ENCODE results near the gene SLFN5.
A peak's percentile ranks its signal among the peaks of the same experiment; 100 is the strongest.
"Not testable (repeated sequence)": the region's sequence is repeated elsewhere in the genome, so short reads cannot be mapped to it uniquely, and the experiment has no call there.

The SLFN5 gene

DNA sequence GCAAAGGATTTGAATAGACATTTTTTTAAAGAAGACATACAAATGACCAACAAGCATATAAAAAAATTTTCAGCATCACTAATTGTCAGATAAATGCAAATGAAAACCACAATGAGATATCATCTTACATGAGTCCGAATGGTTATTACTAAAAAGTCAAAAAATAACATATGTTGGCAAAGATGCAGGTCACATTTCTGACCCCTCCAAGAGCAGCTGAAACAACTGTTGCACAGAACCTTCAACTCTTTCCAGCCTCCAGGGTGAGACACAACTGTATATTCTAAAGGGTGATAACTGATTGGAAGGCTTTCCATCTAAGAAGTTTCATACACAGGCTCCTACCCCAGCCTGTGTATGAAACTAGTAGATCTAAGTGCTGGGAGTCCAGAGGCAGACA lies 51.9 kb downstream of the SLFN5 start:
- DNase-seq, result no peak

DNA sequence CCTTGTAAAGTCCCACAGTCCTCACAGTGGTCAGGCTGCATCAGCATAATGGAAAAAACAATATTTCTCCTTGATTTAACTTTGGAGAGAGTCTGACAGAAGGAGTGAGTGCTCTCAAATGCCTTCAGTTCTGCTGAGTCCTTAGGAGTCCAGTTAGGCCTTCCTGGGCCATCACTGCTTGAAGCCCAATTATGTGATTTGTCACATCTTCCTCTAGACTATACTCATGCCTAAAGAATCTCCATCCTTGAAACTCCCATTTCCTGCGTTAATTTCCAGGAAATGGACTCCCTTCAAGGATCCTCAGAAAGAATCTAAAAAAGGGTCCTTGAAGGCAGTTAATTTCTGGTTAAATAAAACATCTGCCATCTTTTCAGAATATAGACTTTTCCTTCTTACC lies 52.8 kb downstream of the SLFN5 start:
- no peak for DNase-seq

DNA sequence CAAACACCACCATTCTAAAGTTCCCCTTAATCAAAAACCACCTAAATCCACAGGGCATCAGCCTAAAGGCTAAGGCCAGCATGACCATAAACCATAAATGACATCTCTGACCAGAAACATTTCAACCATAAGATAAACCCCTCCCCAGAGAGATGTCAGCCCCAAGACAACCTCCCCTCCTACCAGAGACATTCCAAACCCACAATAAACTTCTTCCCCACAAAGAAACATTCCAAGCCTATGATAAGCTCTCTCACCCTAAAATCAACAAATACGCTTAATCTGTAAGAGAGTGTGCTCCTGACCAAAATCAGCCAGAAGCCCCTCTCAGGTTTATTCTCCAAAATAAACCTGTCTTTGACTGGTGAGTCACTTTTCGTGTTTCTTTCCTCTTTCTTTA lies 54.8 kb downstream of the SLFN5 start:
- DNase-seq, result no peak

DNA sequence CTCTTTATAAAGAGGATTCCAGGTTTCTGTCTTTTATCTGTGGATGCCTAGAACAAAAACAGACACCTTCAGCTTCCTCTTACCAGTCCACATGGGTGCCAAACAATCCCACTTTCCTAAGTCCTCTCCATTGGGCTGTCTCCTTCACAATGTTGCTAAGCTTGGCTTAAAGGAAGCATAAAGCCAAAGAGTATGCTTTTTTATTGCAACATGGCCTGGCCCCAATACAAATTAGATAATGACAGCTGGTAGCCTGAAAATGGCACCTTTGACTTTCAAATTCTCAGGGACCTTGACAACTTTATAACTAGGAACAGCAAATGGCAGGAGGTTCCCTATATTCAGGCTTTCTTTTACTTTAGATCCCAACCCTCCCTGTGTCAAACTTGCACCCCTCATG lies 55.8 kb downstream of the SLFN5 start:
- DNase-seq, result no peak

DNA sequence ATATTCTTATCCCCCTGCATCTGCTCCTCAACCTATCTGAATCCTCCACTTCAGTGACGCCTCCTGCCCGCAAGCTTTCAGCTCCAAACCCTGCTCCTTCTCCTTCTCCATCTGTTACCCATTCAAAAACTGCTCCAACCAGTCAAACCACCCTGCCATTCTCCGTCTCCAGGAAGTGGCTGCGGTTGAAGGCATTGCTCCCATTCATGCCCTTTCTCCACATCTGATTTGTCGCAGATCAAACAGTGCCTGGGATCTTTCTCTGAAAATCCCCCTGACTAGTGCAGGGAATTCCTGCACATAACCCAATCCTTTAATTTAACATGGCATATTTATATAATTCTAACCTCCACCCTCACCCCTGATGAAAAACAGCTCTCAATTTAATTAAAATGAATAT lies 56.3 kb downstream of the SLFN5 start:
- DNase-seq, result no peak

DNA sequence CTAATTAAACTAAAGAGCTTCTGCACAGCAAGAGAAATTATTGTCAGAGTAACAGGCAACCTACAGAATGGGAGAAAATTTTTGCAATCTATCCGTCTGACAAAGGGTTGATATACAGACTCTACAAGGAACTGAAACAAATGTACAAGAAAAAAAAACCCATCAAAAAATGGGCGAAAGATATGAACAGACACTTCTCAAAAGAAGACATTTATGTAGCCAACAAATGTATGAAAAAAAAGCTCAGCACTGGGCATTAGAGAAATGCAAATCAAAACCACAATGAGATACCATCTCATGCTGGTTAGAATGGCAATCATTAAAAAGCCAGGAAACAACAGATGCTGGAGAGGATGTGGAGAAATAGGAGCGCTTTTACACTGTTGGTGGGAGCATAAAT lies 66.5 kb downstream of the SLFN5 start:
- not testable (repeated sequence) for DNase-seq

DNA sequence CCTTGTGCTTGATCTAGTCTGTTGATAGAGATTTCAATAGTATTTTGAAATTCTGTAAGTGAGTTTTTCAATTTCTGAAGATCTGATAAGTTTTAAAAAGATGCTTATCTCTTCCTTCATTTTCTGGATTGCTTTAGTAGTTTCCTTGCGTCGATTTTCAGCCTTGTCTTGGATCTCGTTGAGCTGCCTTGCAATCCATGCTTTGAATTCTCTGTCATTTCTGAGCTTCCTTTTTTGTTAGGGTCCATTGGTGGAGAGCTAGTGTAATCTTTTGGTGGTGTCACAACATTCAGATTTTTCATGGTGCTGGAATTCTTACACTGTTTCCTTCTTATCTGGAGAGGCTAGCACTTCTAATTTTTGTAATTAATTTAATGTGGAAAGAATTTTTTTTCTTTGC lies 69.5 kb downstream of the SLFN5 start:
- no peak for DNase-seq

DNA sequence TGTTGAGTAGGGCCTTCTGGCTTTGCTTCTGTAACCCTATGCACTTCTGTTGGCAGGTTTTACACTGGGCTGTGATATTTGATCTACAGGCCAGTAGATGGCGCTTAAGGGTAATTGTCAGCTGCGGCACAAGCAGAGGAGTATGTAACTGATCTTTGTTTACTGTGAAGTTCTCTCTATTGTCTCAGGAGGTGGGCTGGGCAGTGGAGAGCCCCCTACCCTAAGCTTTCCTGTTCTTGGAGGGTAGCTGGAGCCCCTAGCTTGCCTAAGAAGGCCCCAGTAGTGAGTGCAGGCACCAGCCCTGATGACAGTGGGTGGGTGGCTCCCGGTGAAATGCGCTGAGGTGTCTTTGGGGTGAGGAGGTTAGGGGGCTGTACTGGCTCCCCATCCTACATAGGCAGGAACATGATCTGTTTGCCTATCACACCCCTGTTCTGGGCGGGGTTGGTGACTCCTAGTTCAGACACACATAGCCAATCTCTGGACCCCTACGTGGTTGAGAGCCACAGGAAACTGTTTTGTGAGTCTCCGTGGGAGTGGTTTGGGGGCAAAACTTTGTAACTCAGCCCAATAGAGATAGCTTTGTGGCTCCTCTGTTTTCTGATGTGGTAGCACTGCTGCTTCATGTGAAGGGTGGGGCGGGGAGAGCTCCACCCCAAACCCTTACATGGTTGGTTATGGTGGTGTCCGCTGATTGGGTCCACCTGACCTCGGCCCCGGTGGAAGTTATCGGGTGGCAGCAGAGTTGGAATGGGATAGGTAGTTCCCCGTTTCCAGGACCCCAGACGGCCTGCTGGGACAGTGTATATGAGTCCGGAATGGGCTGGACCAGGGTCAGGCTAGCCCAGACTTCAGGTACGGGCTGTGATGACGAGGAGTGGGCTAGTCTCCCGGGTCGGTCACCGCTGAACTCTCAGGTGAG lies 70.2 kb downstream of the SLFN5 start:
- DNase-seq, result peak; percentile 22

- no peak for DNase-seq
These were observed 71.1 kb downstream of the SLFN5 start for GRCh38 chr17:35313875-35314409.

DNA sequence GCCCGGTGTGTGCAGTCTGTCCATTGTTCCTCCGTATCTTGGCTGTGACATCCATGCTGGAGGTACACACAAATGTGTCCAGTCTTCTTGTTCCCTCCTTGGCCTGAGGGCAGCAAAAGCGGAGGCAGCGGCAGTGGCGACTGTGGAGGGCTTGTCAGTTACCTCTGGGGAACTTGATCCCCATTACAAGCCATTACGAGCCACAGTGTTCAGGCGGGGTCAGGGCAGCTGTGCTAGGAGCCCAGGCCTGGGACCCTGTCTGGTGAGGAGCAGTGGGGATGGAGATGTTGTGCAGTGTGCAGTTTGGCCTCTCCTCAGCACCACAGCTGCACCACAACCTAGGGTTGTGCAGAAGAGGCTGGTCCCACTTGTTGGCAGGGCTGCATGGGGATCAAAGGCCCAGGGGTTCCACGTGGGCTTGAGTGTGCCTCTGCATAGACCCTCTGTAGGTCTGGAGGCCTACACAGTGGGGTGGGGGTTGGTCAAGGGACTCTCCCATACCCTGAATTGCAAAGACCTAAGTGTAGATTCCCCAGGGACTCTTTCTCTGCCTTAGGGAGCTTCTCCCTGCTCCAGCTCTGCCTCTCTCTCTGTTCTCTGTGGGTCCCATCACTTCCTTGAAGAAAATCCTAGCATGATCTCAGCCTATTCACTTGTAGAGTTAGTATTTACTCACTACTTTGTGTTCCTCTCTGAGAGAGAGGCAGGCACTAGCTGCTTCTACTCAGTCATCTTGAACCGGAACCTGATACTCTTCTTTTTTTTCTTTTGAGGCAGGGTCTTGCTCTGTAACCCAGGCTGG lies 71.7 kb downstream of the SLFN5 start:
- no peak for DNase-seq

DNA sequence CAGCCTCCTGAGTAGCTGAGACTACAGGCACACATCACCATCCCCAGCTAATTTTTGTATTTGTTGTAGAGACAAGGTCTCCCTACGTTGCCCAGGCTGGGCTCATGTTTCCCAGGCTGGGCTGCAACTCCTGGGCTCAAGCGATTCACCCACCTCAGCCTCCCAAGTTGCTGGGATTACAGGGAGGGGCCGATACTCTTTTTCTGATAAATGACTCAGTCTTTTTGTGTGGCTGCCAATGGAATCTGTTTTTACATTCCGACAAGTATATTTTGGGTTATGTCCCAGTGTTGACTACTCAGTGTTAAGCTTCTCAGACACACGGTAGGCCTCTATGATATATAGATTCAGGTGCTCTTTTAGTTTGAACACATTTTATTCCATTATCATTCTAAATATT lies 72.4 kb downstream of the SLFN5 start:
- no peak for DNase-seq

DNA sequence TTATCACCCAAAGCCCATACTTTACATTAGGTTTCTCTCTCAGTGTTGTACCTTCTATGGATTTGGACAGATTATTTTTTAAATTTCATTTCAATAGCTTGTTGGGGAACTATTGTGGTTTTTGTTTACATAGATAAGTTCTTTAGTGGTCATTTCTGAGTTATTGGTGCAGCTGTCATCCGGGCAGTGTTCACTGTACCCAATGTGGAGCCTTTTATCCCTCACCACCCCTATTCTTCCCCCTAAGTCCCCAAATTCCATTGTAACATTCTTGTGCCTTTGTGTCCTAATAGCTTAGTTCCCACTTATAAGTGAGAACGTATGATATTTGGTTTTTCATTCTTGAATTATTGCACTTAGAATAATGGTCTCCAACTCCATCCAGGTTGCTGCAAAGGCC lies 73.1 kb downstream of the SLFN5 start:
- no peak for DNase-seq

GRCh38 chr17:35322749-35323148 lies 79.9 kb downstream of the SLFN5 start:
- no peak for DNase-seq
